HG03025 (cell line): ENCODE data around the gene DCLRE1B.

ENCODE experiments used
- ATAC-seq: cut with Tn5 transposase; IDR thresholded peaks from one replicate; pipeline ENCODE4 v1.9.1; 2021; ENCODE audit warnings: mild to moderate bottlenecking, moderate library complexity; ENCODE audit not compliant: unreplicated experiment, low FRiP score

DCLRE1B gene

GRCh38 chr1:113886417-113887401, 18.4 kb upstream of the DCLRE1B start:
- ATAC-seq = no peak

- no peak for ATAC-seq
Measured at GRCh38 chr1:113887402-113888175, 17.5 kb upstream of the DCLRE1B start, which contains the start of gene BCL2L15. BCL2L15 (minus strand) TSS chr1:113887581; CDS start chr1:113887375, 206 bp downstream.

GRCh38 chr1:113890816-113891215, 14.3 kb upstream of the DCLRE1B start:
- ATAC-seq = no peak

- no peak for ATAC-seq
Measured at GRCh38 chr1:113891631-113892220, 13.4 kb upstream of the DCLRE1B start.

GRCh38 chr1:113893267-113893666, 11.9 kb upstream of the DCLRE1B start:
- ATAC-seq = no peak

- no peak for ATAC-seq
Measured at GRCh38 chr1:113895098-113895497, 10.0 kb upstream of the DCLRE1B start.

- no peak for ATAC-seq
Measured at GRCh38 chr1:113895961-113896360, 9.2 kb upstream of the DCLRE1B start.

GRCh38 chr1:113898241-113898814, 6.8 kb upstream of the DCLRE1B start:
- no peak for ATAC-seq

GRCh38 chr1:113899111-113899510, 6.0 kb upstream of the DCLRE1B start:
- ATAC-seq = no peak

- ATAC-seq = no peak
Measured at GRCh38 chr1:113901191-113901590, 3.9 kb upstream of the DCLRE1B start.

- ATAC-seq = no peak
Measured at GRCh38 chr1:113903501-113904292, 1.4 kb upstream of the DCLRE1B start.

- peak; percentile 29 for ATAC-seq
Measured at GRCh38 chr1:113904293-113904673, 843 bp upstream of the DCLRE1B start.

GRCh38 chr1:113905435-113905861, 322 bp downstream of the DCLRE1B start:
- ATAC-seq = peak; percentile 2

- ATAC-seq = no peak
Measured at GRCh38 chr1:113912594-113913311, 7.6 kb downstream of the DCLRE1B start.

- no peak for ATAC-seq
Measured at GRCh38 chr1:113913312-113913668, 8.2 kb downstream of the DCLRE1B start.

GRCh38 chr1:113913887-113914664, 8.9 kb downstream of the DCLRE1B start:
- no peak for ATAC-seq

GRCh38 chr1:113916974-113917373, 11.8 kb downstream of the DCLRE1B start:
- no peak for ATAC-seq

GRCh38 chr1:113917400-113918082, 12.4 kb downstream of the DCLRE1B start:
- no peak for ATAC-seq
